GM23248 (cell line): ENCODE measurements around the gene USP51. TPM values are rescaled to one million over a fixed set of nuclear protein-coding genes. Genes with fewer than 3 reads are reported as not detected.
"Not testable (repeated sequence)": the region's sequence is repeated elsewhere in the genome, so short reads cannot be mapped to it uniquely, and the experiment has no call there.

Experiments
- DNase-seq: peaks from one replicate; pipeline ENCODE4 v3.0.0-alpha.2; 2015
- H2AFZ ChIP-seq: fragments of 200-600 bp; sonication (generic); 2 replicates; pipeline ENCODE4 v1.6.1; 2016; ENCODE audit warnings: antibody characterized with exemption
- H3F3A ChIP-seq: fragments of 200-600 bp; sonication (generic); 2 replicates; pipeline ENCODE4 v1.6.1; 2016; ENCODE audit warnings: mild to moderate bottlenecking, antibody characterized with exemption, mixed run types; ENCODE audit not compliant: insufficient read depth
- H3K27ac ChIP-seq: fragments of 200-600 bp; sonication (generic); 2 replicates; pipeline ENCODE4 v1.5.1; 2016; ENCODE audit warnings: mild to moderate bottlenecking
- H3K27me3 ChIP-seq: fragments of 200-600 bp; sonication (generic); replicated peaks from 2 replicates; pipeline ENCODE4 v1.6.1; 2016; ENCODE audit warnings: mild to moderate bottlenecking; ENCODE audit not compliant: insufficient read depth
- H3K36me3 ChIP-seq: fragments of 200-600 bp; sonication (generic); 2 replicates; pipeline ENCODE4 v1.6.1; 2016; ENCODE audit warnings: low read depth, mild to moderate bottlenecking
- H3K4me1 ChIP-seq: fragments of 200-600 bp; sonication (generic); 2 replicates; pipeline ENCODE4 v1.6.1; 2016; ENCODE audit warnings: mild to moderate bottlenecking; ENCODE audit not compliant: insufficient read depth
- H3K4me2 ChIP-seq: fragments of 200-600 bp; sonication (generic); one replicate; pipeline ENCODE4 v1.6.1; 2016; ENCODE audit warnings: mild to moderate bottlenecking; ENCODE audit not compliant: unreplicated experiment
- H3K4me3 ChIP-seq: fragments of 200-600 bp; sonication (generic); 2 replicates; pipeline ENCODE4 v1.5.1; 2016; ENCODE audit warnings: mild to moderate bottlenecking
- H3K79me2 ChIP-seq: fragments of 200-600 bp; sonication (generic); 2 replicates; pipeline ENCODE4 v1.6.1; 2016; ENCODE audit warnings: mild to moderate bottlenecking; ENCODE audit not compliant: insufficient read depth
- H3K9ac ChIP-seq: fragments of 200-600 bp; sonication (generic); 2 replicates; pipeline ENCODE4 v1.6.1; 2016; ENCODE audit warnings: mild to moderate bottlenecking
- H3K9me2 ChIP-seq: fragments of 200-600 bp; sonication (generic); 2 replicates; pipeline ENCODE4 v1.6.1; 2016; ENCODE audit warnings: mixed run types, mild to moderate bottlenecking, moderate library complexity; ENCODE audit not compliant: insufficient read depth
- H3K9me3 ChIP-seq: fragments of 200-600 bp; sonication (generic); one replicate; pipeline ENCODE4 v1.6.1; 2017; ENCODE audit warnings: low read depth
- H4K20me1 ChIP-seq: fragments of 200-600 bp; sonication (generic); 2 replicates; pipeline ENCODE4 v1.6.0; 2016; ENCODE audit not compliant: insufficient read depth
- EZH2 ChIP-seq: fragments of 200-600 bp; sonication (generic); IDR thresholded peaks from 2 replicates; pipeline ENCODE4 v1.6.1; 2018; ENCODE audit warnings: antibody characterized with exemption, mild to moderate bottlenecking; ENCODE audit not compliant: insufficient read depth, poor library complexity, severe bottlenecking
- EZH2phosphoT487 ChIP-seq: fragments of 200-600 bp; sonication (generic); IDR thresholded peaks from 2 replicates; pipeline ENCODE4 v1.6.1; 2018; ENCODE audit warnings: antibody characterized with exemption, moderate library complexity, mild to moderate bottlenecking, low read depth; ENCODE audit not compliant: insufficient read depth
- WGBS, 2 experiments: methylation state at CpG; one replicate each; pipeline ENCODE4 v1.1.6; 2015 to 2017; ENCODE audit warnings: low lambda C conversion rate in 2 of 2, low coverage in 1 of 2; ENCODE audit errors: missing lambda C conversion rate in 2 of 2; 5-methylcytosine and 5-hydroxymethylcytosine counted together
- in situ Hi-C: fragments of 300-500 bp; cut with MboI; formaldehyde crosslinking; loops from 2 replicates; pipeline ENCODE4 v1.15.0; 2020
- polyA plus RNA-seq: library from polyadenylated mRNA; unstranded; fragments of >200 nt; fragmentation: Nextera tagmentation; extraction: Ambion mirVana; gene quantifications from 2 replicates; pipeline ENCODE4 v1.2.1, GENCODE V29; 2016
- total RNA-seq: library from RNA; depleted of rRNA; stranded (reverse); fragments of >200 nt; shearing (Covaris generic); gene quantifications from 2 replicates; pipeline ENCODE4 v1.2.3, GENCODE V29; 2014

Gene USP51
- total and polyA plus RNA-seq, 2 experiments from 2014 or later, result 0.48 to 1.1 TPM

DNA sequence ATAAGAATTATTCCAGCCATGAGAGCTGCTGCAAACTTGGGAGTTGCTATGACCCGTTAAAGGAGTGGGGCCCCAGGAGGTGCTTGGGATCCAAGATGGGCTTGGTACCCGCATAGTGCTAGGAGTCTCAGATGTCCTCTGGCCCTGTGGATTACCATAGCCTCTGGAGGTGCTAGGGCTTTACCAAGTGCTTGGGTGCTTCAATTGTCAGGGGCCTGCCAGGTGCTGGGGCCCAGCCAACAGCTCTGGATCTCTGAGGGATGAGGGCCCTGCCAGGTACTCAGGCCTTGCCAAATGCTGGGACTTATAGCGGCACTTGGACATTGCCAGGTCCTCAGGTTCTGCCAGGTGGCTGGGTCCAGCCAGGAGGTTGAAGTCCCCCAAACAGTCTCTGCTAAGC is 32.0 kb upstream of the USP51 start:
- H3F3A ChIP-seq, result no peaks in the 10 kb centered on the region
- in situ Hi-C loops, result no loop called here
- no peaks in the 10 kb centered on the region for H3K4me1 ChIP-seq
- H2AFZ ChIP-seq, result no peak overlapping the region
- DNase-seq, result no peak
- no peaks in the 10 kb centered on the region for H3K9me2 ChIP-seq
- no peak overlapping the region for H3K27ac ChIP-seq
- no peaks in the 10 kb centered on the region for H4K20me1 ChIP-seq
- H3K79me2 ChIP-seq, result no peaks in the 10 kb centered on the region
- H3K9me3 ChIP-seq, result no peaks in the 10 kb centered on the region
- H3K4me3 ChIP-seq, result no peak overlapping the region
- no peaks in the 10 kb centered on the region for H3K36me3 ChIP-seq
- no peak overlapping the region for H3K9ac ChIP-seq
- no peak overlapping the region for H3K4me2 ChIP-seq
- TF ChIP-seq EZH2, result no peak
- TF ChIP-seq EZH2phosphoT487, result no peak
- H3K27me3 ChIP-seq, result no peaks in the 10 kb centered on the region
- WGBS, 2 experiments, result 48 to 80% methylated on average over 1 to 3 of the region's 3 CpGs

DNA sequence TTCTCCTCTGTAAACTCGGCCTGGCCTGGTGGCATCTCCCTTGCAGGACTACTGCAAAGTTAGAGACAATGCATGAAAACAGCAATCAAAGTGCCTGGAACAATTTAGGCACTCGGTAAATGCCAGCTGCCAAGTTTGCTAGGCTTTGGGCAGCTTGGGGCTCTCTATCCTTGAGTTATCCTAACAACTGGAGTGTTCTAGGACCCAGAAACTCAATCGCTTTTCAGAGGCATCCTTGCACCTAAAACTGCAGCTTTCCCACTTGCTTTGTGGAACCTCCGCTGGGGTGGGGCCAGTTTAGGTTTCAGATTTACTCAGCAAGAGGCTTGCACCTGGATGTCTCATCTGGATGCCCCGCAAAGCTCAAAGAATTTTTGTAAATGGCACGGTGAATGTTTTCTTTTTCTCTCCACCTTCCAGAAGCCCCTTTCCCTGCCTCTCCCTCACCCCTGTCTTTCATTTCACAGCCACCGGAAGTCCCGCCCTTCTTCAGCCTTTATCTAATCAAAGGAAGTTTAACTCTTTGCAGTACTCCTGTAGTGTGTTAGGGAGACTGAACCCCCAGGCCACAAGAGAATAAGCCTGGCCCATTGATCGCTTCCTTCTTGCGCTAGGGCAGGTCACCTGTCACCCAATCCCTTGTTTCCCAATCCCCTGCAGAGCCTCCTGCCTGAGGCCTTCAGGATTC is 27.3 kb upstream of the USP51 start:
- H3K4me2 ChIP-seq, H3F3A ChIP-seq, H4K20me1 ChIP-seq, H3K27ac ChIP-seq, H3K4me3 ChIP-seq, DNase-seq, H3K9ac ChIP-seq, H3K9me2 ChIP-seq, H3K9me3 ChIP-seq, H3K36me3 ChIP-seq, H3K4me1 ChIP-seq, H3K79me2 ChIP-seq, H2AFZ ChIP-seq, H3K27me3 ChIP-seq, in situ Hi-C loops: not testable (repeated sequence)
- WGBS, 2 experiments, result no CpG with 5 or more reads among the region's 10 CpGs

DNA sequence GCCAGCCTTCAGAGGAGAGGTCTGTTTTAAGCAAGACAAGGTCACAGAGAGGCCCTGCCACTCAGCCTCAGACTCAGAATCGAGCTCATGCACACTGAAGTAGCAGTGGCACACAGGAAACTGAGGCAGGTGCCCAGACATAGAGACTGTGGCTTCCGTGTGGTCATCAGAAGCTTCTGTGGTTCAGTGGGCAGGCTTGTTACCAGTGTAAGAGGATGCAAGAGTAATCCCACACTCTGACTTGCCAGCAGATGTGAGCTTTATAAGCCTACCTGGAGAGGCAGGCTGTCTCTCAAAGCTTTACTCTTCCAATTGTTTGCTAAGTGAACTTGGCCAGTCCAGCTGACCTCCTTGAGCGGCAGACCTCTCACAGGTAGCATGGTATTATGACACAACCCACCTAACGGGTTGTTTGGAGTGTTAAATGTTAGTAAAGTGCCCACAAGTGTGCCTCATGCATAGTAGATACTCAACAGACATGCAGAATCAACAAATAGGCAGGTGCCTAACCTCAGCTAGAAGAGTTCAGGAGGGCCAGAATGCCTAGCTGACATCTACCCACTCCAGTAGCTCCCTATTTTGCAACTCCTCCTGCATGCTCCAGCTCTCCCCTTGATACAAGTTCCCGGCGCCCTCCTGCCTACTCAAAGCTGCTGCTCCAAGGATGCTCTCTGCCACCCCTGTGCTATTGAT is 23.5 kb upstream of the USP51 start:
- H3K27ac ChIP-seq, in situ Hi-C loops, H4K20me1 ChIP-seq, H3K79me2 ChIP-seq, H3K4me1 ChIP-seq, H3K27me3 ChIP-seq, H3F3A ChIP-seq, H3K36me3 ChIP-seq, H2AFZ ChIP-seq, H3K9me3 ChIP-seq, H3K9me2 ChIP-seq, H3K9ac ChIP-seq, H3K4me2 ChIP-seq, DNase-seq, H3K4me3 ChIP-seq: not testable (repeated sequence)
- no CpG with 5 or more reads among the region's 6 CpGs for WGBS, 2 experiments

DNA sequence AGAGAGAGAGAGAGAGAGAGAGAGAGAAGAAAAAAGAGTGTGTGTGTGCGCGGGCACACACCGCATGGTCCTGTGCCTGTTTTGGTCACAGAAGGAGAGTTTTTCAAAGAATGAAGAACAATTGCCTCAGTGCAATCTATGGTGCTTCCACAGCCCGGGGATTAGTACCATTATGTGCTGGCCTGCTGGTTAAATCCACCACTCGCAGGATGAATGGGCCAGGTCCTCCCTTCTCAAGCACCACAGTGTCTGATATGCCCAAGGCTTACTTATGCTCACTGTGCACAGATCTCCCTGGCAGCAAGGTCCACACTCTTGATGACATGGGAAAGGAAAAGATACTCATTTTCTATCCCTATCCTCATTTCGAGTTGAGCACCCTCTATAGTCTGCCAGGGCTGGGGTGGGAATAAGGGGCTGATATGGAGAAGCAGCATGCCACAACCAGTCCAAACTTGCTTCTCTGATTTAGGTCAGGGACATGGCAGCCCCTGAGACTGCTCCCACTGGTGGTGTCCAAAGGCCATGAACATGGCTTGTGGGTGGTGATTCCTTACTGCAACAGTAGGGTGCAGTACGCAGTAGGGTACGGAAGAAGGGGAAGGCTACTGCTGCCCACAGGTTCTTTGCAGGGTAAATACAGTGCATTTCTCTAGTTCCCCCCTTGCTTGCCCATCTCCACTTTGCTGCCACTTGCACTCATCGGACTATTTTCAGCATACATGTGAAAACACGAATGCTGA is 18.9 kb upstream of the USP51 start:
- DNase-seq, in situ Hi-C loops, H3K79me2 ChIP-seq, H3K4me3 ChIP-seq, H3K27ac ChIP-seq, H3K9me2 ChIP-seq, H3K27me3 ChIP-seq, H3F3A ChIP-seq, H4K20me1 ChIP-seq, H3K4me2 ChIP-seq, H3K9ac ChIP-seq, H2AFZ ChIP-seq, H3K9me3 ChIP-seq, H3K36me3 ChIP-seq, H3K4me1 ChIP-seq: not testable (repeated sequence)
- WGBS, 2 experiments, result no CpG with 5 or more reads among the region's 10 CpGs

DNA sequence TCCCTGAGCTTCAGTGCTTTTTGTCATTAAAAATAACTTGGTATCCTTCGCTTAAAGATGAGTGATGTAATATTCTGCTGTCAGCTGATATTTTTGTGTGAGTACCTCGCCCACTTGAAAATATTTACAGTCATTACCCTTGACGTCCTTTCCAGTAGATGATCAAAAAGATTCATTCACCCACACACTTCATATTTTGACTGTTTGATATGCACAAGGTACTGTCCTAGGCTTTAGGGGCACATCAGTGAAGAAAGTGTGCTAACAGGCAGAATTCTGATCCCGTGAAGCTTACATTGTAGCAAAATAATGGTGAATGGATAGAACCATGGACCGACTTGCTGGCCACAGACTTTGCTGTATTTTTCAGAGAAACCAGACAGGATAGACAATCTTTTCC is 18.1 kb upstream of the USP51 start:
- H3K9me2 ChIP-seq, H3K9ac ChIP-seq, H2AFZ ChIP-seq, H4K20me1 ChIP-seq, H3K4me3 ChIP-seq, H3K4me1 ChIP-seq, H3K4me2 ChIP-seq, H3K36me3 ChIP-seq, H3K9me3 ChIP-seq, H3K27me3 ChIP-seq, DNase-seq, H3K79me2 ChIP-seq, in situ Hi-C loops, H3K27ac ChIP-seq, H3F3A ChIP-seq: not testable (repeated sequence)
- no CpG with 5 or more reads among the region's 5 CpGs for WGBS, 2 experiments

DNA sequence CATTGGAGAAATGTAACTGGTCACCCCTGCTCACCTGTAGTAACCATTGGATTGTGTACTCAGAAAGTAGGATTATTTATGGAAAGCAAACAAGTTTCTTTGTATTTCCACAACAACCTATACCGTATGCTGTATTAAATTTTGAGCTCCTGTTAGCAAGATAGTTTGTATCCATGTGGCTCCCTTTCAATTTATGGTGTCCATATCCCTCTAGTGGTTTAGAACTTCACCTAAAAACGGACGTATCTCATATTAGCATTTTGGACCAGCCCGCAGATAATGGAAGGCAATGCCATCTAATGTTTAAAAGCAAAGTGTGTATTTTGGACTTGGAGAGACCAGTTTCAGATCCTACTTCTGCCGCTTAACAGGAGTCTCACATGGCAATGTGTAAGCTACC is 17.4 kb upstream of the USP51 start:
- H3K9me2 ChIP-seq, H3K4me1 ChIP-seq, in situ Hi-C loops, H3K36me3 ChIP-seq, H2AFZ ChIP-seq, H3K4me2 ChIP-seq, H3K27ac ChIP-seq, H3K9ac ChIP-seq, DNase-seq, H3K27me3 ChIP-seq, H3F3A ChIP-seq, H4K20me1 ChIP-seq, H3K79me2 ChIP-seq, H3K9me3 ChIP-seq, H3K4me3 ChIP-seq: not testable (repeated sequence)
- WGBS, 2 experiments, result no CpG with 5 or more reads among the region's 5 CpGs
